Right kidney (tissue), 1 donor: Measurements from ENCODE around the gene RAB5B.
A peak's percentile ranks its signal among the peaks of the same experiment; 100 is the strongest.

ENCODE experiments used
- DNase-seq: peaks from one replicate; pipeline ENCODE4 v3.0.0-alpha.2; 2016

RAB5B gene

DNA sequence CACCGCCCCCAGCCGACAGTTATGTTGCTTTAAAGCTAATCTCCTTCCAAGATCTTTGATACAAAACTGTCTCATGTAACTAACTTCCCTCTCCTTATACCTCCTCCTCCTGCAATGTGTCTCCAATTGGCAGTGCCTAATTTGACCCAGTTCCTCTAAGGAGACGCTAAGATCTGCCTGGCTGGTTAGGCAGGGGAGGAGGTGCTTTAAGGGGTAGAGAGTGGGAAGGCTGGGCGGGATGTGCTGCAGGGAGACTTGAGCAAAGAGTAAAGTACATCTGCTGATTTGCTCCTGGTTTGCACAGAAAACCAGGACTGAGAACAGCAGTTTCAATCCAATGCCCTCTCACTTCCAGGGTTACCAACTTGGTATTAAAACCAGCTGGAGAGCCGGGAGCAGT, 39.6 kb downstream of the RAB5B start:
- no peak for DNase-seq

DNA sequence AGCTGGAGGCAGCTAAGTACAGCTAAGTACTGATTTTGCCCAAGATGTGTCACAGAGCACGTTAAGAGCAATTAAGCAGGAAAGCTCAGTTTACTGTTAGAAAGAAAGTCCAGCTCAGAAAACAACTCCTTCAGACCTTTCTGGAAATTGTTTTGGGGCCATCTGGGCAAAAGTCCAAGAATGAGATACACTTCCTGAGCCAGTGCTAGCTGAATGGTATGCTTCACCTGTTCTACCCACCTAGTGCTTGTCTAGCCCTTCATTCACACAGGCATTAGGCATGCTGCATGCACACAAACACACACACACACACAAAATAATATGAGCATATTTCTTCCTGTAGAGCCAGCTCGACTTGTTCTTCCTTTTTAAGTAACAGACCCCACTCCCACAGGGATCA, 40.3 kb downstream of the RAB5B start:
- DNase-seq: peak; percentile 26

DNA sequence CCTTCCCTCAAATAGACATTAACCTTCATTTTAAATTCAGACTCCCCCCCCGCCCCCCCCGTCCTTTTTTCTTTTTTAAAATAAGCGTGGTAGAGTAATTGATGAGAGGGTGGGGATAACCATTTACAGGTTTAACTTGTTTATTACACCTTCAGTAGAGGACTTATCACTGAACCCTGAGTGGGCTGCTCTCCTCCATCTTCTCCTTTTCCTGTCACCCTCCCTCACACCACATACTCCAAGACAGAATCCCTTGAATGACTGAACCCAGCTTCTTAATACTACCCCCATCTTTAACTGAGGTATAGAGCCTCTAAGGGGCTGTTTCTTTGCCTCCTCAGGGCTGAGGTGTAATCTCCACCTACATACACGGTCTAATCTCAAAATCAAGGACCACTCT, 43.3 kb downstream of the RAB5B start:
- no peak for DNase-seq

DNA sequence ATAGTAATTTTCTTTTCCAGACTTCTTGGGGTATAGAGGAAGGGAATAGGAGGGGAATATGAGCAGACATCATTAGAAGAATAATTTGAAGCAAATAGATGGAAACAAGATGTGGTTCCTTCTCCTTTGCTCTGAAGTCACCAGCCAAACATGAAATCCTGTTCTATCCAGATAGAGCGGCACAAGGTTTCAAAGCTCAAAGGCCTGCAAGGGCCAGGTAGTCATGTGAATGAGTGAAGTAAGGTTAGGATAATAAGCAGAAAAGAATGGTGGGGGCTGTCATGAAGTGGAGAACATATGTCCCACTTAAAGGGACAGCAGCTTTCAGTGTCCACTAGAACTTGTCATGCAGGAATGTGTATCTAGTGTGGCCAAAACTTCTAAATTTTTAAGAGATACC, 44.5 kb downstream of the RAB5B start:
- no peak for DNase-seq

DNA sequence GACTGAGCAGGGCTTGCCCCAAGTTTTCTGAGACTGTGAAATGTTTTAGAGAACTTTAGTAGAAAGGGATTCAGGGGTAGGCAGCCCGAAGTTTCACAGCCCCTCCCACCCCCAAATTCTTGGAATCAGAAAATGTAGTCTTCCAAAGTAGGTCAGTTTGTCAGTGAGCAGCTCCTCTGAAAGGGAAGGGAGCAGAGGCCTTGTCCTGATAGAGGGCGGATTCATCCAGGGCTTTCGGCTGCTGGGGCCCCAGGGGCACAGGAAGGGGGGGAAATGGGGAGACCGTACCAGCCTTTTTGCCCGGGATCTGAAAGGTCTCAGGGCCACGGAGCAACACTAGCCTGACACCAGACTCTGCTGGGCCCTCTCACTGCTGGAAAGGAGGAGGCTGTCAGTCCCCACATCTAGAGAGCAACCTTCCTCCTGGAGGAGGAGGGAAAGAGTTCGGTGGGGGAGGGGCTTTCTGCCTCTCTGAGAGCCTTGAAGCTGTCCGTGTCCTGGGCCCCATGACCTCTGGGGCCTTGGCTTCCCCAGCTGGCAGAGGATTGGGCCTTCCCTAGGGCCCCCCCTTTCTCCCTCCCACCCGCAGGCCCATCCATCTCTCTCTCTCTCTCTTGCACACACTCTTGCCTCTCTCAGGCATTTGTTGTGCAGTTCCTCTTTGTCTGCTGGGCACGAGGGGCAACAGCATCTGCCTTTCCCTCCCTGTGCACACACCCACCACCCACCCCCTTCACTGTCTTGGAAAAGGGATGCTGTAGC, 46.7 kb downstream of the RAB5B start, which contains the start of gene IKZF4:
TSS of gene IKZF4 (plus strand) at position 621 of the 762 bp plus-strand sequence. CDS start 451 bp downstream, outside the sequence.
- DNase-seq: no peak

DNA sequence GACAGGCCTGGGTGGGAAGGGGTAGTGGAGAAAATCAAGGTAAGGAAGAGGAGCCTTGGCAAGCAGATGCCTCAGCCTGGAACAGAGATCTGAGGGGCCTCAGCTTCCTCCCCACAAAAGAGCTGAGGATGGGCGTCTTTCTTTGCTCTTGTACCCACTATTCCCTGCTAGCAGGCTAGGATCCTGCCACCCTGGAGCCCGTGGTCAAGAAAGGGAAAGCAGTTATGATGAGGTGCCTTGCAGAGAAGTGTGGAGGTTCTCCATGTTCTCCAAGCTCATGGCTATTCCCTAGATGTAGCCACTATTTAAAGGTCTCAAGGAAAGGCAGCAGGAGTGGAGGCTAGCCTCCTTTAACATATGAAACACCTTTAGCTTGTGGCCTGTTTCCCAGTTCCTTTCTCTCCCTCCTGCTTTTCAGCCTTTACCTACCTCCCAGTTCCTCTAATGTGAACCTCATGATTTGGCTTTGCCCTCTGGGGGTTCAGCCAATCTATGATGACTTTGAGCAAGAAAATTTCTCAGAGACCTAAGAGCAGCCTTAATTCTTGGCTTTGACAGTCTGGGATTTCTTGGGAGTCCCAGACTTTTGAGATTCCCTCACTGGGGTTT, 48.1 kb downstream of the RAB5B start:
- no peak for DNase-seq

DNA sequence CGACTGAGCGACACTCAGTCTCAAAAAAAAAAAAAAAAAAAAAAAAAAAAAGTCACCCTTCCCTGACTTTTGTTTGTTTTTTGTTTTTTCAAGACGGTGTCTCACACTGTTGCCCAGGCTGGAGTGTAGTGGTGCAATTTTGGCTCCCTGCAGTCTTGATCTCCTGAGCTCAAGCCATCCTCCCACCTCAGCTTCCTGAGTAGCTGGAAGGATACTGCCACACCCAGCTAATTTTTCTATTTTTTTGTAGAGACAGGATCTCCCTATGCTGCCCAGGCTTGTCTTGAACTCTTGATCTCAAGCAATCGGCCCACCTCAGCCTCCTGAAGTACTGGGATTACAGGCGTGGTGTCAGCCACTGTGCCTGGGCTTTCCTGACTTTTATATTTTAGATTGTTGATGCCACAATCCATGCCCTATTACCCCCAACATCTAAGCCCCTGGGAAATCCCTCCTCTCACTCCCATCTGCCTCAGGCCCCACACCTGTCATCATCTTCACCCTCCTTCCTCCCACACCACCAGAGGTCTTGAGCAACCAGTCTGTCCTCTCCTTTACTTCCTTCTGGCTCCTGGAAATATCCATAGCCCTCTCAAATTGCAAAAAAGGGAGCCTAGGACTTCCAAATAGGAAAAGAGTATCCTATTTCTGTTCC, 54.8 kb downstream of the RAB5B start:
- DNase-seq: no peak

DNA sequence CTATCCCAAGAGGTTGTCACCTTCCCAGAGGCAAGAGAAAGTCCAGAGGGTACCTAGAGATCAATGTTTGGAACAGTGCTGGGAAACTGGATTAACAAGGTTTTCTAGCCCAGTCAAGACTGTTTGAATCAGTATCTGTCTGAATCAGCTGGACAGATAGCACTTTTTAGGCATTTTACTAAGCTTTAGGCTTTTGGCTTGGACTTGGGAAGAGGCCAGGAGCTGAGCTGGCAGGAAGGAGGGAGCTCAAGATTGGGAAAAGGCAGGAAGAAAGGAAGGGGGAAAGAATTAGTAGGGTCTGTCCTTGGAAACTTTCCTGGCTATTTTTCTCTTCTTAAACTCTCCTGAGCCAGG, 55.3 kb downstream of the RAB5B start:
- no peak for DNase-seq

DNA sequence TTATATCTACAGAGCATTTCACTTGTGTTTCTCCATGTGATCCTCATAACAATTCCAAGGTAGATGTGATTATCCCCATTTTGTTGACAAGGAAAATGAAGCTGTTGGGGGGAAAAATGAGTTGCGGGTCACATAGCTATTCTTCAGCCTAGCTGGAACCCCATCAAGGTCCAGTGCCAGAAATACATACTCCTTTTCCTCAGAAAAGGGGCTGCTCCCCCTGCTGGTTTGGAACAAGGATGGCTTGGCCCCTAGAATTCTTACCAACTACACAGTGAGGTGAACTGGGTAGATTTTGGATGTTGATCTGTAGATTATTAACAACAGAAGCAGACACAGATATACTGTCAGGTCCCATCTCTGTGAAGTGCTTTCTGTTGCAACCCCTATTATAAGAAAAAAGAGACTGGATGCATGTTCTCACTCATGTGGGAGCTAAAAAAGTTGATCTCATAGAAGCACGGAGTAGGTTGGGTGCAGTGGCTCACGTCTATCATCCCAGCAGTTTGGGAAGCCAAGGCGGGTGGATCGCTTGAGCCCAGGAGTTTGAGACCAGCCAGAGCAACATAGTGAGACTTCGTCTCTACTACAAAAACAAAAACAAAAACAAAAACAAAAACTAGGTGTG, 55.9 kb downstream of the RAB5B start:
- DNase-seq: no peak

DNA sequence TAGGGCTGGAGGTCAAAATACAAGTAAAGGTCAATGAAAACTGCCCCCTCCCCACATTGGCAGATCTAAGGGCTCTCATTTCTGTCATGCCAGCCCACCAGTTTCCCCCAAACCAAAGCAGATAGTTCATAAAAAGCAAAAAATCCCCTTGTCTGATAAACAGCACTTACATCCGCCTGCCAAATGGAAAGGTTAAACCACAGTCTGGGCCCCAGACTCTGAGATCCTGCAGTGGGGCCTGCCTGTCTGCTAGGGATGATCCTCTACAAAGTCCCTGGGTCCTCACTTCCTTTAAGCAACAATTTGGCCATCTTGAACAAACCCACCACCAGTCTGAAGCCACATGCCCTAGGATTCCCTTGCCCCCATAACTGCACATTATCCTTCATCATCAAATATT, 58.1 kb downstream of the RAB5B start:
- no peak for DNase-seq

DNA sequence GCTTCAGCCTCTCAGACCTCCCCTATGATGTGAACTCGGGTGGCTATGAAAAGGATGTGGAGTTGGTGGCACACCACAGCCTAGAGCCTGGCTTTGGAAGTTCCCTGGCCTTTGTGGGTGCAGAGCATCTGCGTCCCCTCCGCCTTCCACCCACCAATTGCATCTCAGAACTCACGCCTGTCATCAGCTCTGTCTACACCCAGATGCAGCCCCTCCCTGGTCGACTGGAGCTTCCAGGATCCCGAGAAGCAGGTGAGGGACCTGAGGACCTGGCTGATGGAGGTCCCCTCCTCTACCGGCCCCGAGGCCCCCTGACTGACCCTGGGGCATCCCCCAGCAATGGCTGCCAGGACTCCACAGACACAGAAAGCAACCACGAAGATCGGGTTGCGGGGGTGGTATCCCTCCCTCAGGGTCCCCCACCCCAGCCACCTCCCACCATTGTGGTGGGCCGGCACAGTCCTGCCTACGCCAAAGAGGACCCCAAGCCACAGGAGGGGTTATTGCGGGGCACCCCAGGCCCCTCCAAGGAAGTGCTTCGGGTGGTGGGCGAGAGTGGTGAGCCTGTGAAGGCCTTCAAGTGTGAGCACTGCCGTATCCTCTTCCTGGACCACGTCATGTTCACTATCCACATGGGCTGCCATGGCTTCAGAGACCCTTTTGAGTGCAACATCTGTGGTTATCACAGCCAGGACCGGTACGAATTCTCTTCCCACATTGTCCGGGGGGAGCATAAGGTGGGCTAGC, 60.9 kb downstream of the RAB5B start:
- no peak for DNase-seq

DNA sequence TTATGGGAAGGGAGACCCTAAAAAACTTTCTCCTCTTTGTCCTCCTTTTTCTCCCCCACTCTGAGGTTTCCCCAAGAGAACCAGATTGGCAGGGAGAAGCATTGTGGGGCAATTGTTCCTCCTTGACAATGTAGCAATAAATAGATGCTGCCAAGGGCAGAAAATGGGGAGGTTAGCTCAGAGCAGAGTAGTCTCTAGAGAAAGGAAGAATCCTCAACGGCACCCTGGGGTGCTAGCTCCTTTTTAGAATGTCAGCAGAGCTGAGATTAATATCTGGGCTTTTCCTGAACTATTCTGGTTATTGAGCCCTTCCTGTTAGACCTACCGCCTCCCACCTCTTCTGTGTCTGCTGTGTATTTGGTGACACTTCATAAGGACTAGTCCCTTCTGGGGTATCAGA, 63.3 kb downstream of the RAB5B start:
- DNase-seq: no peak

DNA sequence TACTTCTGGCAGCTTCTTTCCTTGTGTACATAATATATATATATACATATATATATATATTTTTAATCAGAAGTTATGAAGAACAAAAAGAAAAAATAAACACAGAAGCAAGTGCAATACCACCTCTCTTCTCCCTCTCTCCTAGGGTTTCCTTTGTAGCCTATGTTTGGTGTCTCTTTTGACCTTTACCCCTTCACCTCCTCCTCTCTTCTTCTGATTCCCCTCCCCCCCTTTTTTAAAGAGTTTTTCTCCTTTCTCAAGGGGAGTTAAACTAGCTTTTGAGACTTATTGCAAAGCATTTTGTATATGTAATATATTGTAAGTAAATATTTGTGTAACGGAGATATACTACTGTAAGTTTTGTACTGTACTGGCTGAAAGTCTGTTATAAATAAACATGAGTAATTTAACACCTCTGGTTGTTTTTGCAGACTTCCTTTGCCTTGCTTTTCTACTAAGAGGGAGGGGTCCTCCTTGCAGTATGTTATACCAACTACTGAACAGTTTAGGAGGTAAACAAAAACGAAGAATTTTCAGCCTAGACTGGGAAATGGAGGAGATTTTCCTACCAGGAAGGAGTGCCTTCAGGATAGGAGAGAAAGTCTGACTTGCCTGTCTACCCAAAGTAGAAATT, 64.3 kb downstream of the RAB5B start:
- DNase-seq: no peak

DNA sequence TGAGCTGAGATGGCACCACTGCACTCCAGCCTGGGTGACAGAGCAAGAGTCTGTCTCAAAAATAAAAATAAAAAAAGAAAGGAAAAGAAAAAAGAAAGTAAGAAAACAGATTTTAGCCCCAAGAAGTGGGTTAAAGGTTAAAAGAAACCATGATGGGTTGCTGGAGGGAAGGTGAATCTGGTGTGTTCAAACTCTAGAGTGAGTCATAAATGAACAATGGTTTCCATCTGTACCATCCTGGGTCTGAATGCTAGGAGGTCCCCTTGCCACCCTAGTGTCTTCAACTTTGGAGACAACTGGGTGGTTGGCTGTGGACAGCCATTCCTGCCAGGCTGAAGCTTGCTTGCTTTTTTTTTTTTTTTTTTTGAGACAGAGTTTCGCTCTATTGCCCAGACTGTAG, 66.3 kb downstream of the RAB5B start:
- DNase-seq: no peak

DNA sequence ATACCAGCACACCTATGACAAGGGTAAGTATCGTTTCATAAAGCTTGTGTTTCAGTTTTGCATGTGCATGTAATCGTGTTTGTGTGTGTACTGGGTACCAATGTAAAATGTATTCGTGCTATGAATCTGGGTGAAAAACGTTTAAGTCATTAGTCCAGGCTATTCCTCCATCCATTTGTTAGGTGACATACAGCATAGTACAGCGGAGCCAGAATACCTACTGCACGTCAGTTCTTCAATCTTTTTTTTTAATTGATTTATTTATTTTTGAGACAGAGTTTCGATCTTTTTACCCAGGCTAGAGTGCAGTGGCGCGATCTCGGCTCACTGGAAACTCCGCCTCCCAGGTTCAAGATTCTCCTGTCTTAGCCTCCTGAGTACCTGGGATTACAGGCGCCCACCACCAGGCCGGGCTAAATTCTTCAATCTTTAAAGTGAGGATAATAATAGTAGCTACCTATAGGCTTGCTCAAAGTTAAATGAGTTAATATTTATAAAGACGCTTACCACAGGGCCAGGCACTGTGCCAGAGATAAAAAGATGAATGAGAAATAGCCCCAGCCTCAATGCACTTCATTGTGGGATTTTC, 67.2 kb downstream of the RAB5B start:
- DNase-seq: peak; percentile 71

DNA sequence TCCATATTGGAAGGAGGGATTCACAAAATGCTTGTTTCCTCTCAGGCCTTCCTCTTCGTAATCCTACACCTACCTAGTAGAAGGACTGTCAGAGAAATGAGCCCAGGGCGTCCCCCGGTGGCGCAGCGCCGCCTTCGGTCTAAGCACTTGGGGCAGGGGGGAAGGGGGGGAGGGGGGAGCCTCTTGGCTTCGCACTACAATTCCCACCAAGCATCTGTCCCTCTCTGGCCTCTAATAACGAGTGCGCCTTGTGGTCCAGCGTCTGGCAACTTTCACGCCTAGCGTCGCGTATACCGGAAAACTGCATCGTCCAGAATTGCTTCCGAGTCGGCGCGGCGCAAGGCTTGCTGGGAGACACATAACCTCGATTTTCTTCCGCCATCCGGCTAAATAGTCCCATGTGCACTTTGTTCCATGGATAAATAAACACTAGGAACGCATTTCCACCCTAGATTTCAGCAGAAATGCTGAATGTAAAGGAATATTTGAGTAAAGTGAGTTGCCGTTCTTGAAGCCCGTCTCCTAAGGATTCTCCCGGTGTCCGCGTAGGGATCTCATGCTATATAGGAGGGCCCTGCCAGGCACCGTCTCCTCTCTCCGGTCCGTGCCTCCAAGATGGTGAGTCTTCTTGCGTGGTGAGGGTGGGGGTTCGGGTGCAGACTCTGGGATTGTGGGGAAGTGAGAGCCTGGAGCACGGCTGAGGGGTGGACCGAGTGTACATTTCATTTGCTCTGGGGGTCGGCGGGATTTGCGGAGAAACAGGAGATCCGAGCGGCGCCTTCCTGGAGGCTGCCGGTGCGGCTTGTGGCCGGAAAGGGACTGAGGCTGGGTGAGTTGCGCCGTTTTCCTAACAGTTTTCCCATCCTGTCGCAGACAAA, 67.9 kb downstream of the RAB5B start, which contains the start of gene RPS26:
TSS of gene RPS26 (plus strand) at position 367 of the 878 bp plus-strand sequence. CDS start at position 616, 249 bp downstream.
- peak; percentile 99 for DNase-seq

DNA sequence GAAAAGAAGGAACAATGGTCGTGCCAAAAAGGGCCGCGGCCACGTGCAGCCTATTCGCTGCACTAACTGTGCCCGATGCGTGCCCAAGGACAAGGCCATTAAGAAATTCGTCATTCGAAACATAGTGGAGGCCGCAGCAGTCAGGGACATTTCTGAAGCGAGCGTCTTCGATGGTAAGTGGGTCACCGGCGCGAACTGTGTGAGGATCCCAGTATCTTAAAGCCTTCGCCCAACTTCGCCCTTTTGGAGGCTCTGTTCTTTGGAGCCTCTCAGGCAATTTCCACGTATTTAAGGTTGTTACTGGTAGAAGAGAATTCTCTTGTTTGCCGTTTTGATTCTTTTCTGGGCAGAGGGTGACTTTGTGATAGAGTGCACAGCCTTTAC, 68.5 kb downstream of the RAB5B start:
- DNase-seq: peak; percentile 21

DNA sequence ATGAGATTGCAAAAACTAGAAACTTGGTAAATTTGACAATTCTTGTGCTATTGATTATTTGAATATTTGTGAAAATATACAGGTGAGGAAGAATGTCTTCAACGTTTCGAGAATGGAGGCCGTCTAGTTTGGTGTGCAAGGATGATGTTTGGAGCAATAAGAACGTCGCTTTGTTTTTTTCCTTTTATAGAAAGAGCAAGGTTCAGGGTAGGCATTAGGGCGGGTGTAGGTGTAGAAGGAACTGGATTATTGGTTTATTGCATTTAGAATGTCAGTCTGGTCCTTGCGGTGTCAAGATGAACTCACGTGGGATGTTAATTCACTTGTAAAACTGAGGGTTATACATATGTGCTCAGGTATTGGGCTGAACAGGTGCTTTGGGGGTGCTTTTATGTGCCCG, 69.0 kb downstream of the RAB5B start:
- no peak for DNase-seq
